ENCODE data around the gene NET1.

NET1 gene

DNA sequence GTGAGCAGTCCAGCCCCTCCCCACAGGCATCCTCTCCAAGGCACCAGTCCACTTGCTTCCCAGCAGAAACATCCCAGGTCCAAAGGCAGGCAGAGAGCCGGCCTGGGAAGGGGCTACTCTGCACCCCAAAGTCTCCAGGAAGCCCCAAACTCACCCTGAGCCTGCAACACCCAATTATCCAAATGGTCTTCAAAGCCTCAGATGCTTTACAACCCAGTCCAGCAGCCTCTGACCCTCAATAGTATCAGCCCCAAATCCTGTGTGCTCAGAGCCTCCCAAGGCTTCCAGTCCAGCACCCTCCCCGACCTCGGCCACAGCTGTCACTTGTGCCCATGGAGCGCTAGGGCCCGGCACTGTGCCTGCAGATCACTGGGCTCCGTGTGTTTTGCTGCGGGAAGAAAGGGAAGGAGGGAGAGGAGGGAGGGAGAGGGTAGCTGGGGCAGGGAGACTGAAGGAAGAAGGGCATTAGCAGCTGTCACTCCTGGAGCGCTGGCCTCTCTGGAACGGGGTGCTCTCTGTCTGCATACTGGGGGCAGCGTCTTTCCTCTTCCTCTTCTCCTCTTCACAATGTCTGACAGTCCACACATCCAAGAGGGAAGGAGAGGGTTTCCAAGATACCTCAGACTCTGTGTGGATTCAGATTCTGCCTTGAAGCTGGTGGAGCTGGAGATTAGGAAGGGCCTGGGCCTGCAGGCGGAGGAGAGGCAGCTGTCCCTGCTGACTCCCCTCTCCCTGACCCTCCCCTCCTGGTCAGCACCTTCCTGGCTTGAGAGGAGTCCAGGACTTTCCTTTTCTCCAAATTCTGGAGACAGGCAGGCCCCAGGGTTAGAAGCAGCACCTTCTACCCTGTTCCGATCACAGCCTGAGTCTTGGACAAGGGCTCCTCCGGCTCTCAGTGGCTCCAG is 73.8 kb downstream of the NET1 start:
- no peak for DNase-seq

DNA sequence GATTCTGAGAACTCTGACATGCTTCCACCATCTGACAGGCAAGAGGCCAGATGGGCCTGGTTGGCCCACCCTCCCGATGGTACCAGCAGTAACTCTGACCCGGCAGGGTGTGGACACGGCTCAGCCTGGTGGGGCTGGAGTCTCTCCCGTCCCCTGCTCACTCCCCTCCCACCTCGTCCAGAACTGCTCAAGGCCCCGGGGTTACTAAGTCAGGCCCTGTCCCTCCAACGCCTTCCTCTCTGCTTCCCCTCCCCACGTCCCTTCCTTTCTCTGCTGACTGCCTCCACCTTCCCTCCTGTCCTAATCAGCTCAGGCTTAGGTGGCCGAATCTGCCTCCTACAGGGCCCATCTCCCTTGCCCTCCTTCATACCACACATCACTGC is 74.5 kb downstream of the NET1 start:
- no peak for DNase-seq

DNA sequence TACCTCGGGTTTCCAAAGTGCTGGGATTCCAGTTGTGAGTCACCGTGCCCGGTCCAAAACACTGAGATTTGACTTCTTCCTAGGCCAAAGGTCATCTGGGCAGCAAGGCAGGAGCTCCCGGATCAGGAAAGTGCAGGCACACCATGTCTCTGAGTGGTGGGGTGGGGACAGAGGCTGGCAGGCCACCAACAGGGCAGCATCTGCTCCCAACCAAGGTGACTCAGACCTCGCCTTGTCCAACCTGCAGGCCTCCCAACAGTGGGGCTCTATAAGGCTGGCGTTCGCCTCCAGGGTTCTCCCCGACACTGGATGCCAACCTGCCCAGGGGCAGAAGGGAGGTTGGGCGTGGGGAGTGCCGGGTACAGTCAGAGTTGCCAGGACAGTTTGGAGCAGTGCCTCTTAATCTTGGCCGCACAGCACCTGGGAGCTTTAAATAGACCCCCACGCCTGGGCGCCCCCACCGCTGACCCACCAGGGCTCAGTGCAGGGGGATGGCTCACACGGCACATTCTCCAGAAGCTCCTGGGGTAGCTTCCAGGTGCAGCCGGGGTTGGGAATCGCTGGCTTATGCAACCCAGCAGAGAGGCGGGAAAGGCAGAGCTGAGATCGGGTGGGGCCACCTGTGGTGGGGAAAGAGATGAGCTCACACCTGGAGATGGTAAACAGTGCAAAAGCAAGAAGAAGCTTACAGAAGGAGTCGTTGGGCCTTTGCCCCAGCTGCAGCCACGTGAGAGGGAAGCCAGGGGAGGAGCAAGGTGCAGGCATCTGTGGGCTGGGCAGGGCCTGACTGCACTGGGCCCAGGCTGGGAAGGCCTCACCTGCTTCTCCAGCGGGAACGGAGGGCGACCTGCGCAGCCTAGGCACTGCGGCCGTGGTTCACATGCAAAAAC is 76.2 kb downstream of the NET1 start:
- DNase-seq: no peak

DNA sequence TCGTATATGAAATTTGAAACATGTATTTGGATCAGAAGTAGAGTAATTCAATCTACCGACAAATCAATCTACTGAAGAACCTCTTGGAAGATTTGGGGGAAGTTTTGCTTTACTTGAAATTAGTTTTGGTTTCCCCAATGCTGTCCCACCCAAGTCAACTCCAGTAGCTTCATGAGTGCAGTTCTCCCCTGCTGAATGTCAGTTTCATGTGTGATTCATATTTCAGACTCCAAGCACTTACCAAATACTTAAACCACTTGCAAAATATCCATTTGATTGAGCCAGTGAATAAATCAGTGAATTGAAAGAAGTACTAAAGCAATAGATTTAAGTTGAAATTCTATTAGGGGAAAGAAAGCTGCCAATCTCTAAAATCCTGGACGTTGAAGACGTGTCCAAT is 77.7 kb downstream of the NET1 start:
- DNase-seq: no peak

DNA sequence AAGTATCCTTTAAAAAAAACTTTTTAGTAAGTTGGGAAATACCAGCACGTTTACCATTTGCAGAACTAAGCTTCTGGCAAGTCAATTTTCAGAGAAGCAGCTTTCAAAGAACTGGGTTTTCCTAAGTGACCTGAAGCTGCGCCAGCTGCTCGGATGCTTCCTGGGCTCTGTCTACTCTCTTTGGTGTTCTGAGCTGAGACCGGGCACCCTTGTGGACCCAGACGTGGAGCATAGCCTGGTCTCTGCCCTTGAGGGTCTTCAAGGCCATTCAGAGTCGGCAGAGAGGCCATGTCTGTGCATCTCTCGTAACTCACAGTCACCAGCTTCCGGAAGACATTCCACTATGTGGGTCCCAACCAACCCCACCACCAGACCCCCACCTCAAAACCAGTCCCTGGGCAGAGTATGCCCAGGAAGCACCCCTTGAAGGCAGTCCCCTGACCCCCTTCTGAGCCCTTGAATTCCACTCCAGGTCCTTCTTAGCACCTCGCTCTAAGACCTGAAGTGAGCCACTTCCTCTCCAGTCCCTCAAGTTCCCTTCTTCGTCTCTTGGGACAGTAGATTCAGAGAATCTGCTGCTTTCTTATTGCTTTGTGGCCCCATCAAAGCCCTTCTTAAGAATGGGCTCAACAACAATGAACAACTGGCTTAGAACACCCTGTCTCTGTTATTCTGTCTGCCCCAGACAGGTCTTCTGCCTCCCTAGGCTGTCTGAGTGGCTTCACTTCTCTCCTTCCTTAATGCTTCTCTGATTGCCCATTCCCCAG is 78.5 kb downstream of the NET1 start:
- DNase-seq: no peak

DNA sequence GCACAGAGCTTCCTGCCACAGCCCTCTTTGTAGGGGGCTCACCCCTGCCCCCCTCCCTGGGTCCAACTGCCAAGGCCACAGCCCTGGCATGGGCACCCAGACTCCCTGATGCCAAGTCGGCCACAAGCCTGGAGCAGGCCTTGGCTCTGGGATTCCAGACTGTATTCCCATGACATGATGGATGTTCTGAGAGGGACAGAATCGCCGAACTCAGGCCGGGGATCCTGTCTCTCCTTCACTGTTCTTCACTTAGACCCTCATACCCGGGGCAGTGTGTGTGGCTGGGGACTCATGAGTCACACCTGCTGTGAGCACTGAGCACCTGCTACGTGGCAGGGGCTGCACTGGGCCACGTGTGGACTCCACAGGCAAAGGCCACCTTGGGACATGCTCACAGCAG is 79.1 kb downstream of the NET1 start:
- no peak for DNase-seq

DNA sequence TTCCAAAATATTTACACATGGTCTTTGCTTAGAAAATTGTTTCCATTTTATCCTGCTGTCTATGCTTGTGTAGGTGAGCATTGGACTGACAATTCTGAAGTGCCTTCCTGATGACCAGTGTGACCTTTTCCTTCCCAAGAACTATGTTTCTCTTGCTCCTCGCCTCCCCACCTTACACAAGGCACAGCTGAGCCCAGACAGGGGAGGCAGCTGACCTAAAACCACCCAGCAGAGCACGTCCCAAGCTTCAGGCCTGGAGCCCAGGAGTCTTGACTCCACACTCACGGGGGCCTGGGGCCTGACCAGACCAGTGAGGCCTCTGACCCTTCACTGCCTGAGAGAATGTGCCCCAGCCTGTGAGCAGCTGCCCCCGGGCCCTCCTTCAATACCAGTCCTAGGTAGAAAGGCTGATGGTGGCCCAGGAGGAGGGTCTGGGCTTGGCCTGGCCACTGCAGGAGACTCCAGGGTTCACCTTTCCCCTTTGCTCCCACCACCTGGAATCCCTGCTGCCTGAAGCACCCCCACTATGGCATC is 80.0 kb downstream of the NET1 start:
- DNase-seq: no peak

DNA sequence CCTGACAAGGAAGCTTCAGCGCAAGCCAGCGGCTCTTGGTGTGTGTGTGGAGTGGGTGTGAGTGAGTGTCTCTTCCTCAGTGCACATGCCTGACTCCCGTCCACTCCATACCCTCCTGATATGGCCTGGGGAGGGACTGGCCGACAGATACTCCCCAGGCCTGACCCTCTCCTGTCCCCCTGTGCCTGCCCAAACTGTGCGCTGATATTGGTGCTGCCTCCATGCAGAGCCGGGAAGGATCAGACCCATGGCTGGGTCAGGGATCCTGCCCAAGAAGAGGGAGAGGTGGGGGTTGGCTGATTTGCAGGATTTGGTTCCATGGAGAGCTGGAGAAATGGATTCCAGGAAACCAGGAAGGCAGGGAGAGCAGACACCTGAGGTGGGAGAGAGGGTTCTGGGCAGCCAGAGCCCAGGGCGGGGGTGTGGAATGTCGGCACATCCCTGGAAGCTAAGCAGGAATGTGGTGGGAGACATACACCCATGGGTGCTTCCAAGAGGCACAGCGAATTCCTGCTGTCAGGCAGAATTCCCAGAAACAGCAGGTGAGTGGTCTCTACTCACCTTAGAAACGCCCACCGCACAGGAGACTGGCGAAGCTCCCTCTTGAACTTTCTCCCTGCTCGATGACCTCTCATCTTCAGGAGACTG is 80.7 kb downstream of the NET1 start:
- DNase-seq: no peak

DNA sequence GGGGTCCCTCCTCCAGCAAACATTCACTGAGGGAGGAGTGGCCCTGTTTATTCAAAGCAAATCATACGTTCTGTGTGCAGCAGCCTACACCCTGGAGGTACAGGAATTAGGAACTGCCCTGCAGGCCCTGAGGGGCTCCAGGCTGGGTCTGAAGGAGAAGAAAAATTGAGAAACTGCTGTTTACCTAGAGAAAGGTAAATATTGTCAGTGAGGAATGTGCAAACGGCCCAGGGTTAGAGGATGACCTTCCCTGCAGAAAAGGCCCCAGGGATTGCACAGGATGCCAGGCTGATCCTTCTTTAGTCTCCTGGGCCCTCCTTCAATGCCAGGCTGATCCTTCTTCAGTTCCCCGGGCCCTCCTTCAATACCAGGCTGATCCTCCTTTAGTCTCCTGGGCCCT is 81.3 kb downstream of the NET1 start:
- no peak for DNase-seq

DNA sequence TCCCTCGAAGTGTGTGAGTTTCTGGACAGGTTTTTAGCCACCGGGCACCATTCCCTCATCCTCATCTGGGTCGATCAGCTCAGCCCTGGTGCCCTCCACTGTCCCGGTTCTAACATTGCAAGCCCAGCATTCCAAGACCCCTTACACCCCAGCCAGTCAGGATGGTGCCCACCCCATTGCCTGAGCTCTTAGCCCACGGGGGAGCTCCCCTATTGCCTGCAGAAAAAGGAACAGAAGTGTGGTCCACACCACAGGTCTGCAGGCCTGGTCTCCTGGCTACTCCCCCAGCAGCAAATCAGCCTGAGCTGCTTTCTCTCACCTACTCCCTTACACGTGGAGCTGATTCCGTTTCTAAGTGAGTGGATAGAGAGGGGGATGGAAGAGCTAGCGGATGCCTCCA is 82.3 kb downstream of the NET1 start:
- no peak for DNase-seq

DNA sequence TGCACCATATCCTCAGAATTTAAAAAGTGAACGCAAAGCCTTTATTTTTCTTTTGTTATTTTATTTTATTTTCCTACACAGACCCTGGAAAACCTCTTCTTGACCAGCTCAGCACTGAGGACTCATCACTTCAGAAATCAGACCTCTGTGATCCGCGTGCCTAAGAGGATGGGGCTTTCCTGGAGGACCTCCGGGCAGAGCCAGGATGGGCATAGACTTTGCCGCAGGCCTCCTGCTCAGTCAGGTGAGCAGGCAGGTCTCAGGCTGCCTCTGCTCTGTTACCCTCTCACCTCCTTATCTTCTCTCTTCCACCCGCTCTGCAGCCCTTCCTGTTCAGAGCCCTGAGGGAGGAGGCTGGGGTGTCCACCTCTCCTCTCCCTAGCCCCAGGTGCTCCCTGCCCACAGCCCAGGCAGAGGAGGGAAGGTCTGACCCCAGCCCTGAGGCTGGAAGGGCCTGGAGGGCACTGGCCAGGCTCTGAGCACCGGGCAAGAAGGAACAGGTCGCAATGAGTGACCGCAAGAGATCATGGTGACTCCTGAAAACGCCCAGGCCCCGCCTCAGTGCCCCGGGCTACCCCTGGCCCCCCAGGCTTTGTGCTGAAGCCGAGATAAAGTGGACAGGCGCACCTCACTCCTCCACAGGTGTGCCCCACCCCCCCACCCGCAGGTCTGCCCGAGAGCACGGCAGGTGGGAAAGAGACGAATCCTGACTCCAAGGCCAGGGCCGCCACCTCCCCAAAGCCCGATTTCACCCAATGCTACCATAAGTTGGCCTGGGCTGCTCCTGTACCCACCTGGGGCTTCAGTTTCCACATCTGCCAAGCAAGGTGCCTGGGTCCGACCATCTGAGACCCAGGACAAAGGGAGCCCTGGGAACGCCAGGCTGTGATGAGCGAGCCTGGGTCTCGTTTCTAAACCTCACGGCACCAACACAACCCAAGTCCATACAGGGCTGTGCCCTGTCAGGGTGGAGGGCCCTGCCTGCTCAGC is 84.2 kb downstream of the NET1 start:
- no peak for DNase-seq

DNA sequence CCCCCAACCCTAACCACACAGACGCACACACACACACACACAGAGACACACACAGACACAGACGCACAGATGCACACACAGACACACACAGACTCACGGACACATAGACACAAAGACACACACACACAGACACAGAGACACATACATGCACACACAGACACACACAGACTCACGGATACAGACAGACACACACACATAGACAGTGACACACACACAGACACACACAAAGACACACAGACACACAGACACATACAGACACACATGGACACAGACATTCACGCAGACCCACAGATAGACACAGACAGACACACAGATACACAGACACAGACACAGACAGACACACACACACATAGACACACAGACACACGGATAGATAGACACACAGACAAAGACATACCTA is 84.9 kb downstream of the NET1 start:
- DNase-seq: no peak

DNA sequence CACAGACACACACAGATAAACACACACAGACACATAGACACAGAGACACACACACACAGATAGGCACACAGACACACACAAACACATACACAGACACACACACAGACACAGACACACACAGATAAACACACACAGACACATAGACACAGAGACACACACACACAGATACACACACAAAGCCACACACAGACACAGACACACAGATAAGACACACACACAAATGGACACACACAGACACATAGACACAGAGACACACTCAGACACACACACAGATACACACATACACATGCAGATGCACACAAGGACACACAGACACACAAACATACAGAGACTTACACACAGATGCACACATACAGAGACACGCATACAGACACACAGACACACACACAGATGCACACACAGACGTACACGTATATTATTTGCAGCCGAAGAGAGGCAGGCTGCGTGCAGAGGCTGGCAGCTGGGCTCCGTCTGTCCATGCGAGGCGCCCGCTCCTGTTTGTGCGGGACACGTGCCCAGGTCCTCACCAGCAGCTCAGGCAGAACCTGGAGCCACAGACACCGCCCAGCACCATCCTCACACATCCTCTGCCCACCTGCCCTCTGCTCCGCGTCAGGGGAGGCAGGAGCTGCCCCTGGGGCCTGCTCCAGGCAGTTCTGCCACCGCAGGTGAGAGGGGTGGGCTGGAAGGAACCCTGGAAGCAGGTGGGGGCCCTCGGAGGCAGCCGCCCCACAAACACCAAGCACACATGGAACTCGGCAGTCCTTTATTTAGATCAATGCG is 85.8 kb downstream of the NET1 start:
- DNase-seq: no peak

DNA sequence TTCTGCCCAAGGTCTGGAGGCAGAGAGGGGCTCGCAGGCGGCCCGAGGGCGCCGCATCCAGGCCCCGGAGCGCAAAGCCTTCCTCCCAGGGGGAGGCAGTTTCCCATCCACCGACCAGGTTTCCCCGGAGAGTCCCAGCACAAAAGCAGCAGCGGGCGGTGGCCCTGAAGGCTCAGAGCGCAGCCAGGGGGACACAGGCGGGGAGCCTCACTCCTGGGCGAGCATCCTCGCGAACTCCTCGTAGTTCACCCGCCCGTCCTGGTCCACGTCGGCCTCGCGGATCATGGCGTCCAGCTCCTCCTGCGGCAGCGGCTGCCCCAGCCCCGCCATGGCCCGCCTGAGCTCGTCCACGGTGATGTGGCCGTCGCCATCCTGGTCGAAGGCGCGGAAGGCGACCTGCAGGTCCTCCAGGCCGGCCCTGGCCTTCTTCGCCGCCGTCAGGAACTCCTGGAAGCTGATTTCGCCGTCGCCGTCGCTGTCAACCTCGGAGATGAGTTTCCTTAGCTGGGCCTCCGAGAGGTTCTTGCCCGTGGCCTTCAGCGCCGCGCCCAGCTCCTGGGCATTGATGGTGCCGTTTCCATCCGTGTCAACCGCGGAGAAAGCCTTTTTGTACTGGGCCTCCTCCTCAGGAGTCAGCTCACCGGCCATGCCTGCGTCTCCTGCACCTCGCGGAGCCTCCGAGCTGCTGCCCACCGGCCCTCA is 86.6 kb downstream of the NET1 start:
- no peak for DNase-seq

DNA sequence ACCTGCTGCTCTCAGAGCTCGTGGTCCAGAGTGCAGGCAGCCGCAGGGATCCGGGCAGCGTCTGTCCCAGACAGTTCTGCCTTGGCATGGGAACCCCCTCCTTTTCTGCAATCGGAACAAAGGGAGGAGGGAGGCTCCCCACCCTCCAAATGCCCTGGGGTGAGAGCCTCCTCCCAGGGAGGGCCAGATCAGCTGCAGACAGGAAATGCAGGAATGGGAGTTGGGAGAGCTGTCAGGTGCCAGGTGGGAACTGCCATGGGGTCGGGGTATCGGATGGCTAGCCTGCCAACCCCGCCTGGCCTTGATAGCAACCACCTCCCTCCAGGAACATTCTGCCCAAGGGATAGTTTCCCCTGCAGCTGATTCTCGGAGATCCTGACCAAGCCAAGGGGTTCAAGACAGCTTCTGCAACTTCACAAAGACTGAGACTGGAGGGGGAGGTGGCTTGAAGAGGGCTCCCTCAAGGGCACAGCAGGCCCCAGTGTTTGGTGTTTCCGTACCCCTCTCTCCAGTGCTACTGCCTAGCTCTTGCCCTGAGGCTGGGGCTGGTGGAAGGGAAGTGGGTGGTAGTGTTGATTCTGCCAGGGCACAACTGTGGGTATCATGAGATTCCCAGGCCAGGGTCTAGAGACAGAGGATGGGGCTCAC is 87.3 kb downstream of the NET1 start, which contains the start of gene CALML5:
CALML5 (minus strand) TSS at position 78 of the 648 bp plus-strand sequence. CDS start 132 bp downstream, outside the sequence.
- DNase-seq: no peak

DNA sequence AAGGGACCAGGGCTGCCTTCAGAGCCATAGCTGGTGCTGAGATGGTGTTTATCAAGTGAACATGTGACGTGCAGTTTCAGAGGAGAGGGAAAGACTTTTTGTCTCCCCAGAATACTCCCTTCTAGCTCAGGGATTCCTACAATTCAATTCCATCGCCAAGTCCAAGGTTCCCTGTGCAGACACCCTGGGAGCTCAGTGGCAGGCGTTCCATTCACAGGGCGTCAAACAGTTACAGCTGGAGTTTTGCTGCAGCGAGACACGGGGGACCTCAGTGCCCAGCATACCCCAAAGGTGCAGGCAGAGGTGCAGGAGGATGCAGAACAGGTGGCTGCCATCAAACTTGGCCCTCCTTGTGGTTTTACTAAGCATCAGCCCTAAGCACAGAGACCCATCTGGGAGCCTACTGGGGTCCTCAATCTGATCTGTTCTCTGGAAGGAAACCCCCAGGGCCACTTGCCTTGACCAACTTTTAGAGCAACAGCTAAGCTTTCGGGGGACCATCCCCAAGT is 87.9 kb downstream of the NET1 start:
- no peak for DNase-seq

DNA sequence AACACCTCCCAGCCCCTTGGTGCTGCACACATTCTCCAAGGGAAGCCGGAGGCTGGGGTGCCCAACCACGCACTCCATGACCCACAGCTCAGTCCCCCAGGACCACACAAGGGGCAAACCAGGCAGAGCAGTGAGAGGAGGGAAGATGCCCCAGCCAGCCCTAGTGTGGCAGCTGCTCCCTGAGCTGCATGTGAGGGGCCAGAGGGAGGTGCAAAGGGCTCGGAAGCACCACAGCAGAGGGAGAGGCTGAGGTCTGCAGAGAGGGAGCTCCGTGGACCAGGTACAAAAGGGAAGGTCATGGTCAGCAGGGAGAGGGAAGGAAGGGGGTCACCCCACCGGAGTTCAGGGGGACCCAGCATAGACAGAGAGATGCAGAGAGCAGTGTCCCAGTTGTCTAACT is 88.6 kb downstream of the NET1 start:
- DNase-seq: no peak

DNA sequence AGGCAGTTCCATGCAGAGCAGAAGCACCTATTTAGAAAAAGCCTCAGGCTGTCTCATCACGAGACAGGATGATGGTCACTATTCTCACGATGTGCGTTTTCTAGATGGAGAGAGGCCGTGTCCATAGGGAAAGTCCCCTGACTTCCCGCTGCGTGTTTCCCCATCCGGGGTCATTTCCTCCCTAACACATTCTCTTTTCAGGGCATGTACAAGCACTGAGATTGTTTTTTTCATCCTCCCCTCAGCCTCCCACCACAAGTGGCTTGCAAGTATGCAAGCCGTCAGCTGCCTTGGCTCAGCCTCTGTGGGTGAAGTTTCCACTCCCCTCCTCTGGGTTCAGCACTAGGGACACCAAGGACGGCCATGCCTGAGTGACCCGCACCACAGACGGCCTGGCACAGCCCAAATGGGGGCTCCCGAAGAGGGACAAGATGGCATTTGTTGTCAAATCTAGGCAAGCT is 89.7 kb downstream of the NET1 start:
- no peak for DNase-seq

Data from NCI-H1930 (cell line).